Measurements from ENCODE around the gene CACNG3. TPM values are rescaled to one million over a fixed set of nuclear protein-coding genes. Genes with fewer than 3 reads are reported as not detected.

Gene CACNG3
- total RNA-seq, 1 experiment from 2014 or later = not detected

GRCh38 chr16:24270721-24271442, 14.7 kb downstream of the CACNG3 start:
- peaks cover 9% of the 10 kb centered on the region for H3K27me3 Mint-ChIP-seq (ENCODE audit: low read depth)
- H3K56ac ChIP-seq (ENCODE audit: insufficient read length, low read depth, low read length) = no peak overlapping the region
- H2BK12ac ChIP-seq (ENCODE audit: insufficient read length, low read depth, low read length) = no peak overlapping the region
- H3K4me1 Mint-ChIP-seq = peaks cover 4 to 10% of the 10 kb centered on the region in 2 experiments
- H3K27me3 ChIP-seq (ENCODE audit: insufficient read depth, low read length) = no peaks in the 10 kb centered on the region
- H3K79me1 ChIP-seq (ENCODE audit: insufficient read depth, low read depth, low read length, poor library complexity, severe bottlenecking) = no peaks in the 10 kb centered on the region
- no peak overlapping the region for H3T11ph ChIP-seq (ENCODE audit: low read length)
- H4K91ac ChIP-seq (ENCODE audit: insufficient read length, low read depth, low read length) = no peak overlapping the region
- H3K27ac ChIP-seq (ENCODE audit: insufficient read length, low read depth, low read length) = no peak overlapping the region
- no peak overlapping the region for H2BK20ac ChIP-seq (ENCODE audit: low read depth, low read length, poor library complexity, severe bottlenecking)
- no peak overlapping the region for H3K4me2 ChIP-seq (ENCODE audit: insufficient read depth, insufficient read length, low read length)
- H3K9me3 ChIP-seq (ENCODE audit: control insufficient read depth, low read depth, low read length) = no peaks in the 10 kb centered on the region
- no peak overlapping the region for H2AK5ac ChIP-seq (ENCODE audit: insufficient read length, low read length)
- H3K4me1 ChIP-seq (ENCODE audit: insufficient read depth, low read length) = no peaks in the 10 kb centered on the region
- H2BK120ac ChIP-seq (ENCODE audit: low read depth, low read length, poor library complexity, severe bottlenecking) = no peak overlapping the region
- H3K18ac ChIP-seq (ENCODE audit: insufficient read length, low read depth, low read length) = no peak overlapping the region
- H2AFZ ChIP-seq (ENCODE audit: low read length) = no peak overlapping the region
- no peak overlapping the region for H3K14ac ChIP-seq (ENCODE audit: insufficient read depth, low read length)
- no peak overlapping the region for H2BK15ac ChIP-seq (ENCODE audit: low read depth, low read length)
- H4K20me1 ChIP-seq (ENCODE audit: control insufficient read depth, insufficient read depth, insufficient read length) = no peaks in the 10 kb centered on the region
- DNase-seq = no peak
- no peak overlapping the region for H4K8ac ChIP-seq (replicated peaks; ENCODE audit: insufficient read length, low read depth, low read length)
- H3K79me2 ChIP-seq (ENCODE audit: insufficient read depth, low read length) = no peaks in the 10 kb centered on the region
- WGBS (ENCODE audit: extremely low coverage, insufficient read length, low lambda C conversion rate) = no CpG with 5 or more reads among the region's 7 CpGs
- H3K4me3 Mint-ChIP-seq = no peak overlapping the region
- no peaks in the 10 kb centered on the region for H3K23me2 ChIP-seq (ENCODE audit: insufficient read length, low read depth, low read length, poor library complexity, severe bottlenecking)
- no peak overlapping the region for H2BK5ac ChIP-seq (ENCODE audit: insufficient read length, low read length)
- no peak overlapping the region for H3K9ac ChIP-seq (ENCODE audit: extremely low read depth, insufficient read length, low read length)
- no peak overlapping the region; a peak in 1 of 7 replicates for H3K27ac Mint-ChIP-seq
- H3K36me3 Mint-ChIP-seq (ENCODE audit: insufficient read depth in 1 of 3, low read depth in 3 of 3) = no peaks in the 10 kb centered on the region
- H4K5ac ChIP-seq (ENCODE audit: insufficient read length, low read depth, low read length) = no peak overlapping the region
- no peak overlapping the region for H3K4ac ChIP-seq (ENCODE audit: low read depth, low read length)
- H3K23ac ChIP-seq (ENCODE audit: insufficient read length, low read depth, low read length) = no peak overlapping the region
- no peak for TF ChIP-seq CTCF (conservative IDR thresholded peaks at IDR 0.05)
- no peaks in the 10 kb centered on the region for H3K9me3 Mint-ChIP-seq
